Measurements from ENCODE around the gene CFAP97D1. TPM values are rescaled to one million over a fixed set of nuclear protein-coding genes. Genes with fewer than 3 reads are reported as not detected.
A peak's percentile ranks its signal among the peaks of the same experiment; 100 is the strongest.

Gene CFAP97D1
- under 0.01 TPM for total RNA-seq
- polyA plus RNA-seq (ENCODE audit: insufficient read depth in 1 of 8, insufficient read length in 8 of 8, low replicate concordance in 1 of 8) = under 1 TPM in 2 of 8 donors, not detected in 6; 0.04 to 0.05 TPM
- long read RNA-seq, donor 1 = 0 reads
- long read RNA-seq, donor 2 = 0 reads
- long read RNA-seq, donor 3 = 0 reads
- long read RNA-seq, donor 4 = 0 reads
- long read RNA-seq, donor 5 = 0 reads
- long read RNA-seq, donor 6 = 0 reads
- long read RNA-seq, donor 7 = 0 reads
- long read RNA-seq, donor 8 = 0 reads
- long read RNA-seq, donor 9 = 0 reads
- long read RNA-seq, donor 10 = 0 reads
- long read RNA-seq, donor 11 = 0 reads

DNA sequence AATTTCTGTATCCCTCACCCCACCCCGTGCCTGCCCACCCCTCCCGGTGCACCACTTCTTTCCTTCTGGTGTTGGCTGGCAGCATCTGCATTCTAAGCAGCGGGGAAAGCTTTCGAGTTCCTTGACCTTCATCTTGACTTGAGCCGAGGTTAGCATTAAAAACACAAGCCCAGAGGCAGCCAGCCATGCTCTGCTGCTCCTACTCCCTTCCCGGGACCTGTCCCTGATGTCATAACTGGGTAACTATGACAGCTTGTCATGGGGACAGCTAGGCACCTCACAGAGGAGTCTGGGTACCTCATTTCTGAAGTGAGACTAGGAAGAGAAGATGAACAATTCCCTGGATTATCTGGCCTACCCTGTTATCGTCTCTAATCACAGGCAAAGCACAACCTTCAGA is at the start of gene CFAP97D1:
Gene CFAP97D1 (plus strand): TSS at position 301 of the 400 bp plus-strand sequence. CDS start 28 bp downstream, at position 329.
- H3K4me3 ChIP-seq (ENCODE audit: low read length) = peak within 1 kb of the TSS; percentile 87
- WGBS (ENCODE audit: insufficient coverage) = 80% methylated on average over 4 of the region's 7 CpGs
- no peak for DNase-seq
- H3K27me3 ChIP-seq (ENCODE audit: control insufficient read depth, insufficient read depth, low read length) = peaks cover 20% of the 10 kb centered on the region
- H3K27ac ChIP-seq (ENCODE audit: low read length) = peak within 1 kb of the TSS; percentile 85
- no peaks in the 10 kb centered on the region for H3K9me3 ChIP-seq (replicated peaks; ENCODE audit: control insufficient read depth, low read depth, low read length)
- H3K36me3 ChIP-seq (ENCODE audit: control insufficient read depth, insufficient read depth, low read length) = peaks cover 15% of the 10 kb centered on the region
- H3K4me1 ChIP-seq (ENCODE audit: control insufficient read depth, insufficient read depth, low read length) = peaks cover 25% of the 10 kb centered on the region

GRCh38 chr17:43732958-43733357 is 47.3 kb upstream of the CFAP97D1 start:
- DNase-seq = no peak
- Histone ChIP-seq H3K27me3 (ENCODE audit: control insufficient read depth, insufficient read depth, low read length) (peaks cover 2% of the 10 kb centered on the region), H3K4me1 (ENCODE audit: control insufficient read depth, insufficient read depth, low read length) (no peaks in the 10 kb centered on the region), H3K27ac (ENCODE audit: low read length) (no peak overlapping the region), H3K36me3 (ENCODE audit: control insufficient read depth, insufficient read depth, low read length) (no peaks in the 10 kb centered on the region), H3K4me3 (ENCODE audit: low read length) (no peak overlapping the region), H3K9me3 (replicated peaks; ENCODE audit: control insufficient read depth, low read depth, low read length) (no peaks in the 10 kb centered on the region)
- WGBS (ENCODE audit: insufficient coverage) = 100% methylated on average over 2 of the region's 2 CpGs

DNA sequence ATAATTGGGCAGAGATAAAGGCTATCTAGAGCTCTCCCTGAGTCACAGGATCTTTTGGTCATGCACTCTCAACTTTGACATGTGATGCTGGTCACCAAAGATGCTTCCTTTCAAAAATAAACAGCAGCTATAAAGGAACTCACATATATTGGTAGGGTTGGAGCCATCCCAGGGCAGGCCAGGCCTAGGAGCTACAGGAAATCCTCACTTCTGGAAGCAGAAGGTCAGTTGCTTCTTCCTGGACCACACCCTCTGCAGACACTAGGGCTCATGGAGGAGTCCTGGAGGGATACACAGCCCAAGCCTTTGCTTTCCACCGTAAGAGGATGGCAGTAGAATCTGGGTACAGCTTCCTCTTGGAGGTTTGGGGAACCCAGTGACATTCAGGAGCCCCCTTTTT is 46.3 kb upstream of the CFAP97D1 start:
- no peak for DNase-seq
- H3K27ac ChIP-seq (ENCODE audit: low read length) = no peak overlapping the region
- H3K27me3 ChIP-seq (ENCODE audit: control insufficient read depth, insufficient read depth, low read length) = peaks cover 2% of the 10 kb centered on the region
- no peaks in the 10 kb centered on the region for H3K9me3 ChIP-seq (replicated peaks; ENCODE audit: control insufficient read depth, low read depth, low read length)
- H3K4me1 ChIP-seq (ENCODE audit: control insufficient read depth, insufficient read depth, low read length) = no peaks in the 10 kb centered on the region
- no CpG with 5 or more reads among the region's 1 CpG for WGBS (ENCODE audit: insufficient coverage)
- no peaks in the 10 kb centered on the region for H3K36me3 ChIP-seq (ENCODE audit: control insufficient read depth, insufficient read depth, low read length)
- no peak overlapping the region for H3K4me3 ChIP-seq (ENCODE audit: low read length)

GRCh38 chr17:43734376-43734775 is 45.9 kb upstream of the CFAP97D1 start:
- no peaks in the 10 kb centered on the region for H3K9me3 ChIP-seq (replicated peaks; ENCODE audit: control insufficient read depth, low read depth, low read length)
- H3K27me3 ChIP-seq (ENCODE audit: control insufficient read depth, insufficient read depth, low read length) = peaks cover 2% of the 10 kb centered on the region
- no peak overlapping the region for H3K27ac ChIP-seq (ENCODE audit: low read length)
- WGBS (ENCODE audit: insufficient coverage) = 30% methylated on average over 2 of the region's 5 CpGs
- DNase-seq = peak; percentile 56
- H3K4me3 ChIP-seq (ENCODE audit: low read length) = no peak overlapping the region
- H3K36me3 ChIP-seq (ENCODE audit: control insufficient read depth, insufficient read depth, low read length) = no peaks in the 10 kb centered on the region
- no peaks in the 10 kb centered on the region for H3K4me1 ChIP-seq (ENCODE audit: control insufficient read depth, insufficient read depth, low read length)

DNA sequence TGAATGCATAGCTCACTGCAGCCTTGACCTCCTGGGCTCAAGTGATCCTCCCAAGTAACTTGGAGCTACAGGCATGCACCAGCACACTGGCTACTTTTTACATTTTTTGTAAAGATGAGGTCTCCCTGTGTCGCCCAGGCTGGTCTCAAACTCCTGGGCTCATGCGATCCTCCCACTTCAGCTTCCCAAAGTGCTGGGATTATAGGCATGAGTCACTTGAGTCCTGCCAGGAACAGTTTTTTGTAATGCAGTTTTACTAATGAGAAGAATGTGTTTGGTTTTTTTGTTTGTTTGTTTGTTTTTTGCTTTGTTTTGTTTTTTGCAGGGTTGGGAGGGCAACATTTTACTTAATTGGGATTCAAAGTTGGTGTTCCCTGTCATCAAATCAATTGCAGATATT is 43.8 kb upstream of the CFAP97D1 start:
- H3K4me3 ChIP-seq (ENCODE audit: low read length) = no peak overlapping the region
- WGBS (ENCODE audit: insufficient coverage) = 90% methylated on average over 2 of the region's 2 CpGs
- H3K27ac ChIP-seq (ENCODE audit: low read length) = no peak overlapping the region
- H3K27me3 ChIP-seq (ENCODE audit: control insufficient read depth, insufficient read depth, low read length) = no peaks in the 10 kb centered on the region
- no peak for DNase-seq
- no peaks in the 10 kb centered on the region for H3K9me3 ChIP-seq (replicated peaks; ENCODE audit: control insufficient read depth, low read depth, low read length)
- no peaks in the 10 kb centered on the region for H3K4me1 ChIP-seq (ENCODE audit: control insufficient read depth, insufficient read depth, low read length)
- H3K36me3 ChIP-seq (ENCODE audit: control insufficient read depth, insufficient read depth, low read length) = no peaks in the 10 kb centered on the region

DNA sequence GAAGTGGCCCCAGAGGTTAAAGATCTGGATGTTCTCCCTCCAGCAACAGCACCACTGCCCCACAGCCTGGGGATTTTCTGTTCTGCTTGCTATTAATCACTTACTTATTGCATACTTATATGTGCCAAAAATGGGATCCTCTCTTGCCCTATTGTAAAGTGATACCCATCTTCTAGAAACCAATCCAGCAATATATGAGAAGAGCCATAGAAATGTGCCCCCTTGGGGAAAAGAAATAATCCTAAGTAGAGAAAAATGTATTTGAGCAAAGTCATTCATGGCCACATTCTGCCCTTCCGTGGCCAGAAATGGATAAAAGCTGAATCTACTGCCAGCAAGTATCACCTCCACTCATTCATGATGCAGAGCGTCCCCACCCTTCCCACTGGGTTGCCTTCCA is 42.5 kb upstream of the CFAP97D1 start:
- Histone ChIP-seq H3K27me3 (ENCODE audit: control insufficient read depth, insufficient read depth, low read length) (no peaks in the 10 kb centered on the region), H3K27ac (ENCODE audit: low read length) (no peak overlapping the region), H3K36me3 (ENCODE audit: control insufficient read depth, insufficient read depth, low read length) (no peaks in the 10 kb centered on the region), H3K4me1 (ENCODE audit: control insufficient read depth, insufficient read depth, low read length) (no peaks in the 10 kb centered on the region), H3K9me3 (replicated peaks; ENCODE audit: control insufficient read depth, low read depth, low read length) (no peaks in the 10 kb centered on the region), H3K4me3 (ENCODE audit: low read length) (no peak overlapping the region)
- no peak for DNase-seq
- 69% methylated on average over 2 of the region's 2 CpGs for WGBS (ENCODE audit: insufficient coverage)

DNA sequence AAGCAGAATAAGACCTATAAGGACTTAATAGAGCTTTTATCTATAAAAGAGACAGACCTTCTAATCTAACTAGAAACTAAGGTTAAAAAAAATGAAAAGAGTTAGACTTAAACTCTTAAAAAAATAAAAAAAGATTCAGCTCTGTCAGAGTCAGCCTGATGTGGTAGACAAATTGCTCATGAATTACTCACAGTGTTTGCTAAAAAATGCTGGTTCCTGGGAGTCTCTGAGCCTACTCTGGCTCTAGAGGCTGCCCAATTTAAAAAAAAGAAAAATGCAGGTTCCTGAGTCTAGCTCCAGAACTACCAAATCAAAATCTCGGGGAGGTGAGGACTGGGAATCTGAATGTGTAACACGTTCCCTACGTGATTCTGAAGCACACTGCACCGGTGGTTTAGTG is 39.7 kb upstream of the CFAP97D1 start:
- peaks cover 8% of the 10 kb centered on the region for H3K27me3 ChIP-seq (ENCODE audit: control insufficient read depth, insufficient read depth, low read length)
- H3K4me1 ChIP-seq (ENCODE audit: control insufficient read depth, insufficient read depth, low read length) = no peaks in the 10 kb centered on the region
- whole genome bisulfite sequencing (ENCODE audit: insufficient coverage) = 90% methylated on average over 3 of the region's 4 CpGs
- no peaks in the 10 kb centered on the region for H3K9me3 ChIP-seq (replicated peaks; ENCODE audit: control insufficient read depth, low read depth, low read length)
- no peak overlapping the region for H3K27ac ChIP-seq (ENCODE audit: low read length)
- H3K4me3 ChIP-seq (ENCODE audit: low read length) = no peak overlapping the region
- no peaks in the 10 kb centered on the region for H3K36me3 ChIP-seq (ENCODE audit: control insufficient read depth, insufficient read depth, low read length)
- DNase-seq = no peak

DNA sequence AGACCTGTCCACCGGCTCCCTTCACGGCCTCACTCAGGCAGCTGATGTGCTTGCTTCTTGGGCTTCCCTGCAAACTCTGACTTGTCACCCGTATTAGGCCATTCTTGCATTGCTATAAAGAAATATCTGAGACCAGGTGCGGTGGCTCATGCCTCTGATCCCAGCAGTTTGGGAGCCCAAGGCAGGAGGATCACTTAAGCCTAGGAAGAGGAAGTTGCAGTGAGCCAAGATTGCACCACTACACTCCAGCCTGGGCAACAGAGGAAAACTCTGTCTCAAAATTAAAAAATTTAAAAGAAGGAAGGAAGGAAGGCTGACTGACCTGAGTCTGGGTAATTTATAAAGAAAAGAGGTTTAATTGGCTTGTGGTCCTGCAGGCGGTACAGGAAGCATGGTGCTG is 38.6 kb upstream of the CFAP97D1 start:
- no peak overlapping the region for H3K4me3 ChIP-seq (ENCODE audit: low read length)
- H3K9me3 ChIP-seq (replicated peaks; ENCODE audit: control insufficient read depth, low read depth, low read length) = no peaks in the 10 kb centered on the region
- 82% methylated on average over 3 of the region's 5 CpGs for WGBS (ENCODE audit: insufficient coverage)
- H3K36me3 ChIP-seq (ENCODE audit: control insufficient read depth, insufficient read depth, low read length) = no peaks in the 10 kb centered on the region
- DNase-seq = no peak
- no peaks in the 10 kb centered on the region for H3K4me1 ChIP-seq (ENCODE audit: control insufficient read depth, insufficient read depth, low read length)
- H3K27ac ChIP-seq (ENCODE audit: low read length) = no peak overlapping the region
- peaks cover 14% of the 10 kb centered on the region for H3K27me3 ChIP-seq (ENCODE audit: control insufficient read depth, insufficient read depth, low read length)

- no peak for DNase-seq
- Histone ChIP-seq H3K27ac (ENCODE audit: low read length) (no peak overlapping the region), H3K27me3 (ENCODE audit: control insufficient read depth, insufficient read depth, low read length) (peaks cover 22% of the 10 kb centered on the region), H3K36me3 (ENCODE audit: control insufficient read depth, insufficient read depth, low read length) (no peaks in the 10 kb centered on the region), H3K9me3 (replicated peaks; ENCODE audit: control insufficient read depth, low read depth, low read length) (no peaks in the 10 kb centered on the region), H3K4me1 (ENCODE audit: control insufficient read depth, insufficient read depth, low read length) (no peaks in the 10 kb centered on the region), H3K4me3 (ENCODE audit: low read length) (no peak overlapping the region)
- no CpG with 5 or more reads among the region's 6 CpGs for WGBS (ENCODE audit: insufficient coverage)
Measured at GRCh38 chr17:43745541-43745940, 34.7 kb upstream of the CFAP97D1 start.

DNA sequence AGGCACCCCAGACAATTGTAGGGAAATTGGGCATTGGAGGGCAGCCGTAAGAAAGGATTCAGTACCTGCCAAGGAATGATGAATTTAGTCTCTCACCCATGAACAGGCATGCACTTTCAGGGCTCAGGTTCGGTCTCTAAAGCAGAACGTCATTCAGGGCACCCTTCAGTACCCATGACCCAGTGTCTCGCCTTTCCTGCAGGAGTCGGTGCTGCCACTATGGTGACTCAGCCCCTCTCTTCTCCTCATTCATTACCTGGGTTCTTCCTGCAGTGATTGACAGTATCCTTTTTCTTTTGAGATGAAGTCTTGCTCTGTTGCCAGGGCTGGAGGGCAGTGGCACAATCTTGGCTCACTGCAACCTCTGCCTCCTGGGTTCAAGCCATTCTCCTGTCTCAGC is 30.1 kb upstream of the CFAP97D1 start:
- 74% methylated on average over 4 of the region's 5 CpGs for WGBS (ENCODE audit: insufficient coverage)
- H3K4me1 ChIP-seq (ENCODE audit: control insufficient read depth, insufficient read depth, low read length) = peaks cover 7% of the 10 kb centered on the region
- no peak overlapping the region for H3K4me3 ChIP-seq (ENCODE audit: low read length)
- H3K27ac ChIP-seq (ENCODE audit: low read length) = no peak overlapping the region
- H3K36me3 ChIP-seq (ENCODE audit: control insufficient read depth, insufficient read depth, low read length) = no peaks in the 10 kb centered on the region
- no peaks in the 10 kb centered on the region for H3K9me3 ChIP-seq (replicated peaks; ENCODE audit: control insufficient read depth, low read depth, low read length)
- DNase-seq = no peak
- peaks cover 45% of the 10 kb centered on the region for H3K27me3 ChIP-seq (ENCODE audit: control insufficient read depth, insufficient read depth, low read length)

Data from muscle of leg (tissue), 16 donors.